GM12878 (cell line): ENCODE results near the gene MYO1E.

ENCODE experiments used
- ASH2L ChIP-seq: fragments of 300-600, 200-600 bp; sonication (generic); IDR thresholded peaks from 2 replicates; pipeline ENCODE4 v1.6.1; 2017; ENCODE audit warnings: low read depth, mild to moderate bottlenecking, borderline replicate concordance
- POLR2AphosphoS5 ChIP-seq: IDR thresholded peaks from 2 replicates; pipeline ENCODE4 v1.6.1; 2011; ENCODE audit warnings: mild to moderate bottlenecking, low read length, inconsistent platforms
- RB1 ChIP-seq: fragments of 450-650 bp; formaldehyde crosslinking; IDR thresholded peaks from 2 replicates; pipeline ENCODE4 v1.6.1; 2017; ENCODE audit warnings: mild to moderate bottlenecking, borderline replicate concordance
- TF ChIP-seq, protein P1 (sequence below): IDR thresholded peaks from 2 replicates; pipeline ENCODE4 v1.6.1; 2012; ENCODE audit warnings: low read length, inconsistent platforms
- TF ChIP-seq, protein P2 (sequence below): fragments of 450-650 bp; IDR thresholded peaks from 2 replicates; pipeline ENCODE4 v1.6.1; 2014; ENCODE audit warnings: mild to moderate bottlenecking
- TF ChIP-seq, protein P3 (sequence below): IDR thresholded peaks from 2 replicates; pipeline ENCODE4 v1.6.1; 2012; ENCODE audit warnings: mild to moderate bottlenecking, low read depth, low read length
- TF ChIP-seq, protein P4 (sequence below): IDR thresholded peaks from 2 replicates; pipeline ENCODE4 v1.6.1; 2011; ENCODE audit warnings: borderline replicate concordance, low read depth, mild to moderate bottlenecking, moderate library complexity, low read length; ENCODE audit not compliant: insufficient read depth, poor library complexity, severe bottlenecking
- TF ChIP-seq, protein P5 (sequence below), 3 experiments: IDR thresholded peaks in 2 of 3; conservative IDR thresholded peaks in 1 of 3; 2 replicates each; pipeline ENCODE4 v1.5.1; 2011; ENCODE audit warnings: low read depth in 3 of 3, low read length in 3 of 3, mild to moderate bottlenecking in 3 of 3, control low read depth in 2 of 3, moderate library complexity in 2 of 3, inconsistent platforms in 1 of 3, mixed read lengths in 1 of 3; ENCODE audit not compliant: control insufficient read depth in 2 of 3, insufficient read depth in 1 of 3; ENCODE audit errors: extremely low read depth in 1 of 3
- TF ChIP-seq, protein P6 (sequence below): IDR thresholded peaks from 2 replicates; pipeline ENCODE4 v1.6.1; 2011; ENCODE audit warnings: mild to moderate bottlenecking, low read depth, low read length, moderate library complexity; ENCODE audit not compliant: insufficient replicate concordance

DNA sequence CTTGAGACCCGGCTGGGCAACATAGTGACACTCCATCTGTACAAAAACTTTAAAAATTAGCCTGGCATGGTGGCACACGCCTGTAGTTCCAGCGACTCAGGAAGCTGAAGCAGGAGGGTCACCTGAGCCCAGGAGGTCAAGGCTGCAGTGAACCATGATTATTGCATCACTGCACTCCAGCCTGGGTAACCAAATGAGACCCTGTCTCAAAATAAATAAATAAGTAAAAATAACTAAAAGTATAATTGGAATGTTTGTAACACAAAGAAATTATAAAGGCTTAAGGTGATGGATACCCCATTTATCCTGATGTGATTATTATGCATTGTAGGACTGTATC is 38.6 kb downstream of the MYO1E start:
- TF ChIP-seq, protein P1, sequence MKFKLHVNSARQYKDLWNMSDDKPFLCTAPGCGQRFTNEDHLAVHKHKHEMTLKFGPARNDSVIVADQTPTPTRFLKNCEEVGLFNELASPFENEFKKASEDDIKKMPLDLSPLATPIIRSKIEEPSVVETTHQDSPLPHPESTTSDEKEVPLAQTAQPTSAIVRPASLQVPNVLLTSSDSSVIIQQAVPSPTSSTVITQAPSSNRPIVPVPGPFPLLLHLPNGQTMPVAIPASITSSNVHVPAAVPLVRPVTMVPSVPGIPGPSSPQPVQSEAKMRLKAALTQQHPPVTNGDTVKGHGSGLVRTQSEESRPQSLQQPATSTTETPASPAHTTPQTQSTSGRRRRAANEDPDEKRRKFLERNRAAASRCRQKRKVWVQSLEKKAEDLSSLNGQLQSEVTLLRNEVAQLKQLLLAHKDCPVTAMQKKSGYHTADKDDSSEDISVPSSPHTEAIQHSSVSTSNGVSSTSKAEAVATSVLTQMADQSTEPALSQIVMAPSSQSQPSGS, result no peak
- TF ChIP-seq, protein P2, sequence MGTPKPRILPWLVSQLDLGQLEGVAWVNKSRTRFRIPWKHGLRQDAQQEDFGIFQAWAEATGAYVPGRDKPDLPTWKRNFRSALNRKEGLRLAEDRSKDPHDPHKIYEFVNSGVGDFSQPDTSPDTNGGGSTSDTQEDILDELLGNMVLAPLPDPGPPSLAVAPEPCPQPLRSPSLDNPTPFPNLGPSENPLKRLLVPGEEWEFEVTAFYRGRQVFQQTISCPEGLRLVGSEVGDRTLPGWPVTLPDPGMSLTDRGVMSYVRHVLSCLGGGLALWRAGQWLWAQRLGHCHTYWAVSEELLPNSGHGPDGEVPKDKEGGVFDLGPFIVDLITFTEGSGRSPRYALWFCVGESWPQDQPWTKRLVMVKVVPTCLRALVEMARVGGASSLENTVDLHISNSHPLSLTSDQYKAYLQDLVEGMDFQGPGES, result no peak
- TF ChIP-seq, protein P3, sequence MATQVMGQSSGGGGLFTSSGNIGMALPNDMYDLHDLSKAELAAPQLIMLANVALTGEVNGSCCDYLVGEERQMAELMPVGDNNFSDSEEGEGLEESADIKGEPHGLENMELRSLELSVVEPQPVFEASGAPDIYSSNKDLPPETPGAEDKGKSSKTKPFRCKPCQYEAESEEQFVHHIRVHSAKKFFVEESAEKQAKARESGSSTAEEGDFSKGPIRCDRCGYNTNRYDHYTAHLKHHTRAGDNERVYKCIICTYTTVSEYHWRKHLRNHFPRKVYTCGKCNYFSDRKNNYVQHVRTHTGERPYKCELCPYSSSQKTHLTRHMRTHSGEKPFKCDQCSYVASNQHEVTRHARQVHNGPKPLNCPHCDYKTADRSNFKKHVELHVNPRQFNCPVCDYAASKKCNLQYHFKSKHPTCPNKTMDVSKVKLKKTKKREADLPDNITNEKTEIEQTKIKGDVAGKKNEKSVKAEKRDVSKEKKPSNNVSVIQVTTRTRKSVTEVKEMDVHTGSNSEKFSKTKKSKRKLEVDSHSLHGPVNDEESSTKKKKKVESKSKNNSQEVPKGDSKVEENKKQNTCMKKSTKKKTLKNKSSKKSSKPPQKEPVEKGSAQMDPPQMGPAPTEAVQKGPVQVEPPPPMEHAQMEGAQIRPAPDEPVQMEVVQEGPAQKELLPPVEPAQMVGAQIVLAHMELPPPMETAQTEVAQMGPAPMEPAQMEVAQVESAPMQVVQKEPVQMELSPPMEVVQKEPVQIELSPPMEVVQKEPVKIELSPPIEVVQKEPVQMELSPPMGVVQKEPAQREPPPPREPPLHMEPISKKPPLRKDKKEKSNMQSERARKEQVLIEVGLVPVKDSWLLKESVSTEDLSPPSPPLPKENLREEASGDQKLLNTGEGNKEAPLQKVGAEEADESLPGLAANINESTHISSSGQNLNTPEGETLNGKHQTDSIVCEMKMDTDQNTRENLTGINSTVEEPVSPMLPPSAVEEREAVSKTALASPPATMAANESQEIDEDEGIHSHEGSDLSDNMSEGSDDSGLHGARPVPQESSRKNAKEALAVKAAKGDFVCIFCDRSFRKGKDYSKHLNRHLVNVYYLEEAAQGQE, result no peak
- TF ChIP-seq, protein P4, sequence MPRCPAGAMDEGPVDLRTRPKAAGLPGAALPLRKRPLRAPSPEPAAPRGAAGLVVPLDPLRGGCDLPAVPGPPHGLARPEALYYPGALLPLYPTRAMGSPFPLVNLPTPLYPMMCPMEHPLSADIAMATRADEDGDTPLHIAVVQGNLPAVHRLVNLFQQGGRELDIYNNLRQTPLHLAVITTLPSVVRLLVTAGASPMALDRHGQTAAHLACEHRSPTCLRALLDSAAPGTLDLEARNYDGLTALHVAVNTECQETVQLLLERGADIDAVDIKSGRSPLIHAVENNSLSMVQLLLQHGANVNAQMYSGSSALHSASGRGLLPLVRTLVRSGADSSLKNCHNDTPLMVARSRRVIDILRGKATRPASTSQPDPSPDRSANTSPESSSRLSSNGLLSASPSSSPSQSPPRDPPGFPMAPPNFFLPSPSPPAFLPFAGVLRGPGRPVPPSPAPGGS, result no peak
- TF ChIP-seq, protein P5, sequence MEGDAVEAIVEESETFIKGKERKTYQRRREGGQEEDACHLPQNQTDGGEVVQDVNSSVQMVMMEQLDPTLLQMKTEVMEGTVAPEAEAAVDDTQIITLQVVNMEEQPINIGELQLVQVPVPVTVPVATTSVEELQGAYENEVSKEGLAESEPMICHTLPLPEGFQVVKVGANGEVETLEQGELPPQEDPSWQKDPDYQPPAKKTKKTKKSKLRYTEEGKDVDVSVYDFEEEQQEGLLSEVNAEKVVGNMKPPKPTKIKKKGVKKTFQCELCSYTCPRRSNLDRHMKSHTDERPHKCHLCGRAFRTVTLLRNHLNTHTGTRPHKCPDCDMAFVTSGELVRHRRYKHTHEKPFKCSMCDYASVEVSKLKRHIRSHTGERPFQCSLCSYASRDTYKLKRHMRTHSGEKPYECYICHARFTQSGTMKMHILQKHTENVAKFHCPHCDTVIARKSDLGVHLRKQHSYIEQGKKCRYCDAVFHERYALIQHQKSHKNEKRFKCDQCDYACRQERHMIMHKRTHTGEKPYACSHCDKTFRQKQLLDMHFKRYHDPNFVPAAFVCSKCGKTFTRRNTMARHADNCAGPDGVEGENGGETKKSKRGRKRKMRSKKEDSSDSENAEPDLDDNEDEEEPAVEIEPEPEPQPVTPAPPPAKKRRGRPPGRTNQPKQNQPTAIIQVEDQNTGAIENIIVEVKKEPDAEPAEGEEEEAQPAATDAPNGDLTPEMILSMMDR (IDR thresholded peaks at IDR 0.05 in 2 of 3, conservative IDR thresholded peaks at IDR 0.05 in 1 of 3; ENCODE audit: control insufficient read depth in 2 of 3, extremely low read depth in 1 of 3, insufficient read depth in 1 of 3, low read depth in 3 of 3, low read length in 3 of 3), result no peak
- TF ChIP-seq RB1, result no peak
- TF ChIP-seq, protein P6, sequence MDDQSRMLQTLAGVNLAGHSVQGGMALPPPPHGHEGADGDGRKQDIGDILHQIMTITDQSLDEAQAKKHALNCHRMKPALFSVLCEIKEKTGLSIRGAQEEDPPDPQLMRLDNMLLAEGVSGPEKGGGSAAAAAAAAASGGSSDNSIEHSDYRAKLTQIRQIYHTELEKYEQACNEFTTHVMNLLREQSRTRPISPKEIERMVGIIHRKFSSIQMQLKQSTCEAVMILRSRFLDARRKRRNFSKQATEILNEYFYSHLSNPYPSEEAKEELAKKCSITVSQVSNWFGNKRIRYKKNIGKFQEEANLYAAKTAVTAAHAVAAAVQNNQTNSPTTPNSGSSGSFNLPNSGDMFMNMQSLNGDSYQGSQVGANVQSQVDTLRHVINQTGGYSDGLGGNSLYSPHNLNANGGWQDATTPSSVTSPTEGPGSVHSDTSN, result no peak
- no peak for TF ChIP-seq POLR2AphosphoS5
- no peak for TF ChIP-seq ASH2L
